NCI-H2227 treated with DMSO at 0.1 percent for 48 hours (cell line): ENCODE data around the gene GJB2.

Source experiments
- DNase-seq: peaks from one replicate; lab custom pipeline; 2025; lab: John Stamatoyannopoulos, UW

The GJB2 gene

DNA sequence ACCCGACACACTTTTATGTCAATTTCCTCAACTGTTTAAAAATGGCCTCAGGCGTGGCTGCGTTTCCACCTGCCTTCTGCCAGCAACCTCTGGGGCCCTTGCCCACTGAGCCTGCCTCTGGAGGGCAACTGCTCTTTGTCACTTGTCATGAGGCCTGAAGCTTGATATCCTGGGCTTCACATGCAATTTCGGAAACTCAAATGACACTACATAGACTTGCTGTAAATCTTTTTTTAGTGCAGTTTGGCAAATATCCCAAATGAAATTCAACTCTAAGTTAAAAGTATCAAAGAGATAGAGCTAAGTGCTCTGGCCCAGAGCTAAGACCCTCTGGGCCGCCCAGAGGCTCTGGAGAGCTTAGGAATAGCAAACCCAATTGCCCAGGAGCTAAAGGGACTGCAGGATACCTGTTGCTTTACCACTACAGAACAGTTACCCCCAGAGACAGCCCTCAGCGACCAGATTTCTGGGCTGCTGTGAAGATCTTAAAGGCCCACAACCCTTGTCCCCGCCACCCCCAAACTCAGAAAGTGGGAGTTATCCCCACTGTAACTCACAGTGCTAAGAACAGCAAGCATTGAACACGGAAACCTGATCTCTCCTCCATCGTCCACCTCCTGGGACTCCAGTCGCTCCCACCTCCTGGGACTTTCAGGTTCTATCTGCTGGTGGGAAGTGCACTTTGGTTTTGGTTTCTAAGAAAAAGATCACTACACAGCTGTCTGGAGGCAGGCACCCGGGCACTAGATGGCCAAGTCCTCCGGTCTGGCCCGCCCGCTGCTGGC, 51.3 kb downstream of the GJB2 start:
- DNase-seq = no peak

DNA sequence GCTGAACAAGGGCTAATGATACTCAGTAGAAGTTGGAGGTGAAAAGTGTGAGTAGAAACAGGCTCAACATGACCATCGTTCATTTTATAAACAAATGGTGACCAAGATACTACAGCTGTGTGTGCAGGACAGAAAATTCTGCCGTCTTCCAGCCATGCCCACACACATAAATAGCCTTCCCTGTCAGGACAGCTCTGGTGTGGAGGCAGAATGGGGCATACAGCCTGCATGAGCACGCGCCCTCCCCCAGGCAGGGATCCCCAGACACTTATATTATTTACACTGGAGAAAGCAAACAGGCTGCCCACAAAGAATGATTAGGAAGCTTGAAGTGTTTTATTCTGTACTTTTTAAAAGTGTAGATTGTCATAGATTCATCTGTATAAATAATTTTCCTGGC, 52.3 kb downstream of the GJB2 start:
- no peak for DNase-seq

DNA sequence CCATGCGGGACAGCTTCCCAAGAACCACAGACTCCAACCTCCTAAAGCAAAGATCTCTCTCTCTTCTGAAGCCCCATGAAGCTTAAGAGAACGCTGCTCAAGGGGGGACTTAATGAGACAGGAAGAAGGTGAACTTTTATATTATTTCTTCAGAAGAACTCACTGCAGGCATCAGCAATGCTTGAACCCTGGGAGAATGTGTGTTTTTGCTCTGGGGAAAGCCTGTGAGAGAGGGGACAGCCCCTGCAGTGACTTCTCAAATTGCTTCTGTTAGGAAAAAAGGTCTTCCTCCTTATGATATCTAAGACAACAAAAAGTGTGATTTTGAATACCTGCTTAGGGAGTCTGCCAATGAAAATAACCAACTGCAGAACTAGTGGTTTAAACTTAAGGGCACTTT, 54.9 kb downstream of the GJB2 start:
- DNase-seq = no peak
